ENCODE data around the gene FANCC. TPM values are rescaled to one million over a fixed set of nuclear protein-coding genes. Genes with fewer than 3 reads are reported as not detected.

Gene FANCC
- total RNA-seq, 1 experiment from 2014 or later = 7.9 TPM

DNA sequence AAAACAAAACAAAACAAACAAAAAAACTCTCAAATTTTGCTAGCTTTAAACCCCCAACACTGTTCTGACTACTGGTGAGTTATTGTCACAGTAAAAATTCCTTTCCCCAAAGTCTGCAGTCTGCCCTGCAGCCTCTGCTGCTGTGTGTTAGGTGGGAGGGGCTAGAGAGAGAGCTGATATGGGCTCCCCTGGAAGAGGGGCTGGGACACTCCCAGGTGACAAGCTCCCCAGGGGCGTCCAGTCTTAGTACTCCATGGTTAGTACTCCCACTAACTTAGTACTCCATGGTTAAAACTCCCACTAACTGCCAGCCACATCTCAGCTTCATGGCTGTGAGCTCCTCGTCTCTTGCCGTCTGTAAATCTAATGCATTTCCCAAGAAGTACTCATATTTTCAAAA, 191.9 kb downstream of the FANCC start:
- no peak for DNase-seq (ENCODE audit: low read depth)

DNA sequence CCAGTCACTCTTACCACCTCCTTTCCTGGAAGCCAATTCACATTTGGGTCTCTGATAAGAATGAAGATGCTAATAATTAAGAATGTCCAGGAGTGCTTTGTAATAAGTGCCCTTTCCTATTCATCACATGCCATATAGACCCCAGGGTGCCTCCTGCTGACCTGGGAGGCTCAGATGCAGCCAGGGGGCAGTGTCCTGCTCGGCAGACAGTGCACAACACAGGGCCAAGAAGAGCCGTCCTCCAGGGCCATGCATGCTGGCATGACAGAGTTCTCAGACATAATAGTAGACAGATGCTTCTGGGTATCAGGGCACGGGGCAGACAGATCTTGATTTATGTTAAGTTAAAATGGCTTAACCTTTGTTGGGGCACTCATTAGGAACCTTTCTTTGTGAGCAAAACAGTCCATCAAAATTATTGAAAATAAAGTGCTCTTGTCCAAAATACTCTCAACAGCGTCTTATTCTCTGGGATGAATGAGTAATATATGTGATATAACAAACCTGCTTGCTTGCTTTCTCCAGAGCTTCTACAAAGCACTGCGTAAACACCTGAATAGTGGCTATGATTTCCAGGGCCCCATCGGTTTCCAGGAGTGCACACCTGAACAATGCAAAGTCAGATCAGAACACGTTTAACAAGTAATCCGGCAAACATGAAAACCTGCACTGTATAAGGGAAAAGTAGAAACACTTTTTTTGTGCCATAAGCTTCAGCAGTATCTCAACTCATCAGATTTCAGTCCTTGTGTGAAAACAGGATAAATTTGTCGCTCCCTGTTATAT, 192.7 kb downstream of the FANCC start:
- no peak for DNase-seq (ENCODE audit: low read depth)

DNA sequence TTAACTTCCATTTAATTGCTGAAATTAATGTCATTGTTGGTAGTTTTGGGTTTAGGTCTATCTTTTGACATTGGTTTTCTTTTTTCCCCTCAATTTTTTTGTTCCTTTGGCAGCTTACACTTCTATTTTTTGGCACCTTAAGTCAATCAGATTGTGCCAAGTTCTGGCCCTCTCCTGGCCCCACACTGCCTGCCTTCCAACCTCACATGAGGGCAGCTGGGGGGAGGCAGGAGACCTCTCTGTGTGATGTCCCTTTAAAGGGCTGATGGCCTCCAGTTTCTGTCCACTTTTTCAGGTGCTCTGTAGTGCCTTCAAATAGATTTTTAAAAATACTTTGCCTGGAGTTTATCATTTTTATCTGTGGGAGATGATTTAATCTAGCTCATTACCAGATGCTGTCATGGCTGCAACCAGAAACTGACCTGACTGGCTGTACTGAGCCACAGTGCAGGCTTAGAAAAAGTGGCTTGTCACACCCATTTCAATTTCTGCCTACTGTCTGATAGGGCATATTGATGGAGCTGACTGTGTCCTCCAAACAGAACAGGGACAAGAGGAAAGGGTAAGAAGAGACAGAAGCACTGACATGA, 196.6 kb downstream of the FANCC start:
- no peak for DNase-seq (ENCODE audit: low read depth)

GRCh38 chr9:95118596-95118995, 198.9 kb downstream of the FANCC start:
- DNase-seq (ENCODE audit: low read depth) = no peak

GRCh38 chr9:95116808-95117204, 200.7 kb downstream of the FANCC start:
- no peak for DNase-seq (ENCODE audit: low read depth)

DNA sequence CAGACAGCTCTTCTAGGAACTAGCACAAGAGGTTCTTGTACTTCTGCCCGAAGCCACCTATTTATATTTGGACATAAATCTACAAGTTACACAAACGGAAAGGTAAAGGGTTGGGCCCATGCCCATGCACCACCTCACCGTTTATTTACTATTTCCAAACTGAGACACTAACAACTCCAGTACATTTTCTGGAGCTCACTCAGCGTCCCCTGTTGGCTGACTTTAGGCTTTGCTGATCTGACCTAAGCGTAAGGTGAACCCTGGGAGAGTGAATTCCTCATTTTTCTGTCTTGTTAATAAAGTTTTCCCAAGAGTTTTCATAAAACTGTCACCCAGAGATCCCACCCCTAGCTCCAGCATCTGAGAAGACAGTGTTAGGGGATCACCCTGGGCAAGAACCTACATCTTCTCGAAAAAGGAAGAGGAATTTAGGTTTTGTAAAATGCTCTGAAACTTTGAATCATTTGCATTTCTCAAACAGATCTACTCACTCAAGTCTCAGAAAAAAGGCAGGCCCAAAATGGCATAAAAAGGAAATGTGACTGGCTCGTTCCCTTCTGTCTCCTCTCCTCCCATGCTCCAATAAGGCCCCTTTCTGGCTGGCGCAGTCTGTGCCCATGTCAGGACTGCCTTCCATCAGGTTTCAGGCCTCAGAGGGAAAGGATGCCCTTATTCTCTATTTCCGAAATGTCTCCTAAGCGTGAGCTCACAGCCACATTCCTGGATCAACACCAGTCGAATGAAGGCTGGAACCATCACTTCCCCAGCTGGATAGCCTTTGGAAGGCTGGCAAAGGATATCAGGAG, 201.3 kb downstream of the FANCC start:
- DNase-seq (ENCODE audit: low read depth) = no peak

- DNase-seq (ENCODE audit: low read depth) = no peak
These were observed 202.4 kb downstream of the FANCC start for GRCh38 chr9:95115104-95115503.

DNA sequence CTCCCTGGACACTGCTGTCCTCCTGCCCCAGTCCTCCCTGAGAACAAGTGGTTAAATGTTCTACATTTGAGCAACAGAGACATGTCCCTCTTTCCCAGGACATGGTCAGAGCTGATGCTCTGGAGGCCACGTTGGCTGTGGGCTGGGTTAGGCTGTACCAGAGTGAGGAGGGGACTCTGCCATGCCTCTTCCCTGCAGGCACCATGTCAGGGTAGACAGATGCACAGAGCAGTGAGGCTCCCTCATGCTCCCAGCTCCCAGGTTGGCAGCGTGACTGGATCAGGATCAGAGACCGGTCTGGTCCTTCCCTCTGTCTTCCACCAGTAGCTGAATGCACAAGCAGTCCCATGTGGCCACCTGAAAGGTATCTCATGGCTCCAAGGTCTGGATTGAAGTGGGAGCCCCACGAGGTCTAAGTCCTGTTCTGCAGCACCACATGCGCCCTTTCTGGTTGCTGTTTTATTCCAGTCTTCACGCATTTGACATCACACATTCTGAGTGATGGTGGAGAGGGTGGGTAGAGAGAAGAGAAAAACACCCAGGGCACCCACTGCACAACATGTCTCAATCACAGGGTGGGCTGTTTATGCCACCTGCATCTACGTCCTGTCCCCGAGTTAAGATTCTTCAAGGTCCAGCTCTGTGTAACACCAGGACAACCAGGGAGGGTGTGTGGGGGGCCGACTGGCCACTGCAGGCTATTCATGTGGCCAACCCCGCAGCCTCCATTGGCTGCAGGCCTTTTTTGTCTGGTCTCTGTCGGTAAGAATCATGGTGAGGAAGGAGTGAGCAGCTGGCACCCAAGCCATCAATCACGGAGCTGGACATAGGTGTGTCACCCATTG, 204.9 kb downstream of the FANCC start:
- no peak for DNase-seq (ENCODE audit: low read depth)

DNA sequence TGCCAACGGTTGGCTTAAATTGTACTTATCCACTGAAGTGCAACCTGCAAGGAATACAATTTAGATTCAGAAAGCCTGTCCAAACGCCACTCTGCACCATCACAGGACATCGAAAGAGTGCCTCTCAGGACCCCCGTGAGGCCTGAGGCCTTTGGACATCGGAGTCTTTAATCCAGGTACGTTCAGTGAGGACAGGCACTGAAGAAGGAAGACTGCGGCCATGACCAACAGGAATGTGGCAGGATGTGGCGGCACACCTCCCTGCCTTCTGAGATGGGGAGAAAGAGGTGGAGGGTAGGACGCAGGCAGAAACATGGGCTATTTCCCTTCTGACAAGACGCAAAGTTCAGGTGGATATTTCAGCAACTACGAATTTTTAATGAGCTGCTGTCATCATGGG, 205.8 kb downstream of the FANCC start:
- DNase-seq (ENCODE audit: low read depth) = no peak

GRCh38 chr9:95110921-95111525, 206.5 kb downstream of the FANCC start:
- DNase-seq (ENCODE audit: low read depth) = no peak

DNA sequence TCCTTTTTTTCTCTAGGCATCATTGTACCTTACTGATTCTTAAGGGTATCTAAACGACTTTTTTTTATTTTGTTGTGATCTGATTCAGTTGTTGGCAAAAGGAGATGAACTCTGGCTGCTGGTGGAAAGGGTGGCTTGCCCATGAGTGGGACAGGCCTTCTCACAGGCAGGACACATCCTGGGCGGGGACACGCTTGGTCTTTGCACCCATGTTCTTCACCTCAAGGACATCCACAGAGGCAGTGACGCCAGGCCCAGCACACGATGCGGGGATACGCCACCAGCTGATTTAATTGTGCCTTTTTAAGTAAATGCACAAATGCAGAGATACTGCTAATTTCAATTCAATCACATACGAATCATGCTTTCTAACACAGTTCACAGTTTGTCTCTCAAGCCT, 208.1 kb downstream of the FANCC start:
- DNase-seq (ENCODE audit: low read depth) = no peak

- no peak for DNase-seq (ENCODE audit: low read depth)
These were observed 208.7 kb downstream of the FANCC start for GRCh38 chr9:95108777-95109176.

- DNase-seq (ENCODE audit: low read depth) = peak; percentile 65
These were observed 209.5 kb downstream of the FANCC start for GRCh38 chr9:95107976-95108375.

DNA sequence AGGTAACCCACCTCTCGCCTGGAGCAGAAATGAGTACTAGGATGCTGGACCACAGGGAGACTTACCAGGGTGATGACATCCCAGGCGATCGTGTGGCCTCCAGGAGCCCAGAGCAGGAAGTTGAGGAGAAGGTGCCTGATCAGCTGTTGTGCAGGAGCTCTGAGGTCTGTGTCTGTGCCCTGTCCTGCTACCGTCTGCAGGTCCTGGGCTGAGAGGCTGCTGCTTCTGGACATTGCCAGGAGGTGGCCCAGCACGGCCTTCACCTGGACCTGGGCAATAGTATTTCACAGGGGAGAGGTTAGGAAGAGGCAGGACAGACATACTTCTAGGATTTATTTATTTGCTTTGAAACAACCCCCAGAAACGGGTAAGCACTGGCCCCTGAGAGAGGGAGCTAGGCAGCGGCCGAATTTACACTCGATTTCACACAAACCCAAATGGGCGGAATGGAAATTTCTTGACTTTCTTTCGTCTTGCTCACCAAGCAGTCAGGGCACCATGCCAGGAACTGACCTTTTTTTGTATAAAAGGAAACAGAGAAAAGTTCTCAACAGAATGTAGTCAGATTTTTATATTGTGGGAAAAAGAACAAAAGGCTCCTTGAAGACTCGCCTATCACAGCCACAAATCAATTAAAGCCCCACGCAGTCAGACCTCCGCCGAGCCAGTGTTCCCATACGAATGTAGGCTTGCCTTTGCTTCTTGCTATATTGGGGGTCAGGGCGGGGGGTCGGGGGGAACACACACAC, 210.3 kb downstream of the FANCC start:
- peak; percentile 86 for DNase-seq (ENCODE audit: low read depth)

DNA sequence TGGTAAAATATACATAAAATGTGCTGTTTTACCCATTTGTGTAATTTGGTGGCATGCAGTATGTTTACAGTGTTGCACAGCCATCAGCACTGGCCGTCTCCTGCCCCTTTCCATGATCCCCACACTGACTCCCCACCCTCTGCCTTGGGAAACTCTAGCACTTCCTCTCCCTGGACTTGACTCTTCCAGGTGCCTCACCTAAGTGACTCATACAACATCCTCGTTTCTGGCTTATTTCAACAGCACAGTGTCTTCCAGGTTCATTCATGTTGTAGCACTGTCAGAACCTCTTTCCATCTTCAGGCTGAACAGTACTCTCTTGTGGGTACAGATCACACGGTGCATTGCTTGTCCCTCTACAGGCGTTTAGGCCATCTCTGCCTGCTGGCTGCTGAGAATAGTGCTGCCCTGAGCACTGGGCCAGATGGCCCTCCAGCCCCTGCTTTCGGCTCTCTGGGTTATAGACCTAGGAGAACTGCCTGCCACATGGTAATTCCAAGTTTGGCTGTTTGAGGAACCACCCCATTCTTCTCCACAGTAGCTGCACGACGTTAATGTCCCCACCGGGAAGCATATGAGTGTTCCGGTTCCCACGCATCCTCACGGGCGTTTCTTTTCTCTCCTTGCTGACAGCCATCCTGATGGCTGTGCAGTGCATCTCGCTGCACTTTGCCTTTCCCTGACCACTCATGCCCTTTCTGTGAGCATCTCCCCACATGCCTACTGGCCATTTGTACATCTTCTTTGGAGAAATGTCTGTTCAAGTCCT, 211.8 kb downstream of the FANCC start:
- no peak for DNase-seq (ENCODE audit: low read depth)

GRCh38 chr9:95104980-95105379, 212.5 kb downstream of the FANCC start:
- DNase-seq (ENCODE audit: low read depth) = no peak

- no peak for DNase-seq (ENCODE audit: low read depth)
These were observed 212.9 kb downstream of the FANCC start for GRCh38 chr9:95104581-95104960.

- DNase-seq (ENCODE audit: low read depth) = no peak
These were observed 213.5 kb downstream of the FANCC start for GRCh38 chr9:95103871-95104580.

DNA sequence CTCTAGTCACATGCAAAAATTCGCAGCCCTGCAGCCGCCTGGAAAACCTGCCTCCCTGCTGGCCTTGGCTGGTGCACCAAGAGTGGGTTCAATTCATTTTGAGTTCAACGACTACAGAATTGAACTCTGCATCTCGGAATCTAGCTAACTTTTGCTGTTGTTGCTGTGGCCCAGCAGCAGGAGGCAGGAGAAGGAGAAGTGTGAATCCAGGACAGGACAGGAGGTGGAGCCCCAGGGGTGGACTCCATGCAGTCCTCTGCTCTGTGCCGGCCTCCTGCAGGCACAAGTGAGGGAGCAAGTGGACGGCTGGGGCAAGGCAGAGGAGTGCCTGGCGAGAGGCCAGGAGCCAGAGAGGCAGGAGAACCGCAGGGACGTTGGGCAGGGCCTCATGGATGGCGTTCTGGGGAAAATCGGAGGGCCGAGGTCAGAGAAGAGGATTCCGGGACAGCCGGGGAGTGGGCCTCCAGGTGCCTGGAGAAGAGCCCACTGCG, 214.2 kb downstream of the FANCC start:
- no peak for DNase-seq (ENCODE audit: low read depth)

Measured in RPMI7951 (cell line).